Osteocyte (in vitro differentiated cells): Measurements from ENCODE around the gene MINDY4B. TPM values are rescaled to one million over a fixed set of nuclear protein-coding genes. Genes with fewer than 3 reads are reported as not detected.

Experiments used
- DNase-seq: peaks from one replicate; pipeline ENCODE4 v3.0.0; 2021; ENCODE audit warnings: mixed read lengths; ENCODE audit not compliant: unreplicated experiment; ENCODE audit errors: extremely low spot score
- H3K27ac Mint-ChIP-seq: one replicate; pipeline ENCODE4 v1.8.0; 2021; ENCODE audit warnings: mild to moderate bottlenecking, mixed read lengths; ENCODE audit not compliant: unreplicated experiment
- H3K27me3 Mint-ChIP-seq: one replicate; pipeline ENCODE4 v1.8.0; 2021; ENCODE audit warnings: mixed read lengths; ENCODE audit not compliant: unreplicated experiment
- H3K36me3 Mint-ChIP-seq: one replicate; pipeline ENCODE4 v1.8.0; 2021; ENCODE audit warnings: mixed read lengths; ENCODE audit not compliant: unreplicated experiment
- H3K4me1 Mint-ChIP-seq: one replicate; pipeline ENCODE4 v1.8.0; 2021; ENCODE audit warnings: mixed read lengths; ENCODE audit not compliant: unreplicated experiment
- H3K4me3 Mint-ChIP-seq: one replicate; pipeline ENCODE4 v1.8.0; 2021; ENCODE audit warnings: mild to moderate bottlenecking, moderate library complexity, mixed read lengths; ENCODE audit not compliant: unreplicated experiment
- H3K9me3 Mint-ChIP-seq: one replicate; pipeline ENCODE4 v1.8.0; 2021; ENCODE audit warnings: mixed read lengths; ENCODE audit not compliant: unreplicated experiment
- CTCF ChIP-seq: fragments of 200-600 bp; sonication (generic); IDR thresholded peaks from 2 replicates; pipeline ENCODE4 v1.5.0; 2021; ENCODE audit warnings: antibody characterized with exemption, mild to moderate bottlenecking, moderate library complexity
- long read RNA-seq: library from polyadenylated mRNA; unstranded; transcript quantifications from one replicate; pipeline ENCODE4 v2.0.0, GENCODE V29; 2021
- total RNA-seq: library from RNA; stranded (reverse); gene quantifications from 2 replicates; pipeline ENCODE4 v1.2.1, GENCODE V29; 2021

MINDY4B gene
- total RNA-seq: not detected in 2 replicates
- long read RNA-seq: 0 reads

- no peaks in the 10 kb centered on the region for H3K9me3 Mint-ChIP-seq
- no peaks in the 10 kb centered on the region for H3K36me3 Mint-ChIP-seq
- H3K27me3 Mint-ChIP-seq: peaks cover 84% of the 10 kb centered on the region
- H3K27ac Mint-ChIP-seq: no peak within 1 kb of the TSS
- no peak for DNase-seq
- H3K4me3 Mint-ChIP-seq: no peak within 1 kb of the TSS
- no peak for TF ChIP-seq CTCF
- H3K4me1 Mint-ChIP-seq: no peaks in the 10 kb centered on the region
These were observed at the start of gene MINDY4B for GRCh38 chr3:150905339-150905738. TSS of gene MINDY4B (minus strand) at chr3:150905439. CDS start at chr3:150905439, 0 bp downstream.

- no peak overlapping the region for H3K4me3 Mint-ChIP-seq
- peaks cover 71% of the 10 kb centered on the region for H3K27me3 Mint-ChIP-seq
- no peaks in the 10 kb centered on the region for H3K4me1 Mint-ChIP-seq
- no peak for TF ChIP-seq CTCF
- H3K36me3 Mint-ChIP-seq: no peaks in the 10 kb centered on the region
- no peak overlapping the region for H3K27ac Mint-ChIP-seq
- no peaks in the 10 kb centered on the region for H3K9me3 Mint-ChIP-seq
- DNase-seq: no peak
These were observed 46.7 kb upstream of the MINDY4B start for GRCh38 chr3:150951923-150952322.

GRCh38 chr3:150945226-150946032, 40.2 kb upstream of the MINDY4B start:
- no peak overlapping the region for H3K27ac Mint-ChIP-seq
- peaks cover 64% of the 10 kb centered on the region for H3K27me3 Mint-ChIP-seq
- no peak for DNase-seq
- no peak for TF ChIP-seq CTCF
- H3K36me3 Mint-ChIP-seq: no peaks in the 10 kb centered on the region
- no peaks in the 10 kb centered on the region for H3K9me3 Mint-ChIP-seq
- H3K4me3 Mint-ChIP-seq: no peak overlapping the region
- H3K4me1 Mint-ChIP-seq: no peaks in the 10 kb centered on the region

GRCh38 chr3:150942221-150942620, 37.0 kb upstream of the MINDY4B start:
- Mint-ChIP-seq H3K4me3 (no peak overlapping the region), H3K27me3 (peaks cover 66% of the 10 kb centered on the region), H3K36me3 (no peaks in the 10 kb centered on the region), H3K9me3 (no peaks in the 10 kb centered on the region), H3K4me1 (no peaks in the 10 kb centered on the region), H3K27ac (no peak overlapping the region)
- DNase-seq: no peak
- no peak for TF ChIP-seq CTCF

- Mint-ChIP-seq H3K27ac (no peak overlapping the region), H3K4me1 (no peaks in the 10 kb centered on the region), H3K9me3 (no peaks in the 10 kb centered on the region), H3K27me3 (peaks cover 76% of the 10 kb centered on the region), H3K36me3 (no peaks in the 10 kb centered on the region), H3K4me3 (no peak overlapping the region)
- no peak for TF ChIP-seq CTCF
- no peak for DNase-seq
These were observed 31.5 kb upstream of the MINDY4B start for GRCh38 chr3:150936693-150937092.
